Measurements from ENCODE around the gene SYNE4.

SYNE4 gene

DNA sequence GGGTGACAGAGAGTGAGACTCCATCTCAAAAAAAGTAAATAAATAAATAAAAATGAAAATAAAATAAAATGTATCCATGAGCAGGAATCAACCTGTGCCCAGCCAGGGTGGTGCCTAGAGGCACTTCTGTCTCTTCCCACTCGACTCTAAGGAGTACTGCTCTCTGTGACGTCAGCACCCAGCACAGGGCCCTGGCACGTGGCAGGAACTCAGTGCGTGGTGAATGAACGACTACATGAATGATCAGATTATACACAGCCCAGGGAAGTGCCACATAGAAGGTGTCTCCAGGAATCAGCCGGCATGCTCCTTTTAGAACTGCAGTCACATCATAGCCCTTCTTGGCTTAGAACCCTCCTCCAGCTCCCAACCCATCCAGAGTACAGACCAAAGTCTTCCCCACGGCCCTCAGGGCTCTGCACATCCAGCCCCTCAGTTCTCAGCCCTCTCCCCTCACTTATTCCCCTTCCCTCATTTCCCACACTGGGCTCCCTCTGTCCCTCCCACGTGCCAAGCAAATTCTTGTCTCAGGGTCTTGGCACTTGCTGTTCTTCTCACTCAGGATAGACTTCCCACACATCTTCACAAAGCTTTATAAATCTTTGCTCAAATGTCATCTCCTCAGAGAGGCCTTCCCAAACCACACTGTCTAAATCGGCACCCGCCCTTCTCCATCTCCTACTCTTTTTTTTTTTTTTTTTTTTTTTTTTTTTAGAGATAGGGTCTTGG is 19.9 kb upstream of the SYNE4 start:
- TF ChIP-seq, protein P1, sequence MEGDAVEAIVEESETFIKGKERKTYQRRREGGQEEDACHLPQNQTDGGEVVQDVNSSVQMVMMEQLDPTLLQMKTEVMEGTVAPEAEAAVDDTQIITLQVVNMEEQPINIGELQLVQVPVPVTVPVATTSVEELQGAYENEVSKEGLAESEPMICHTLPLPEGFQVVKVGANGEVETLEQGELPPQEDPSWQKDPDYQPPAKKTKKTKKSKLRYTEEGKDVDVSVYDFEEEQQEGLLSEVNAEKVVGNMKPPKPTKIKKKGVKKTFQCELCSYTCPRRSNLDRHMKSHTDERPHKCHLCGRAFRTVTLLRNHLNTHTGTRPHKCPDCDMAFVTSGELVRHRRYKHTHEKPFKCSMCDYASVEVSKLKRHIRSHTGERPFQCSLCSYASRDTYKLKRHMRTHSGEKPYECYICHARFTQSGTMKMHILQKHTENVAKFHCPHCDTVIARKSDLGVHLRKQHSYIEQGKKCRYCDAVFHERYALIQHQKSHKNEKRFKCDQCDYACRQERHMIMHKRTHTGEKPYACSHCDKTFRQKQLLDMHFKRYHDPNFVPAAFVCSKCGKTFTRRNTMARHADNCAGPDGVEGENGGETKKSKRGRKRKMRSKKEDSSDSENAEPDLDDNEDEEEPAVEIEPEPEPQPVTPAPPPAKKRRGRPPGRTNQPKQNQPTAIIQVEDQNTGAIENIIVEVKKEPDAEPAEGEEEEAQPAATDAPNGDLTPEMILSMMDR (IDR thresholded peaks at IDR 0.05) = no peak

DNA sequence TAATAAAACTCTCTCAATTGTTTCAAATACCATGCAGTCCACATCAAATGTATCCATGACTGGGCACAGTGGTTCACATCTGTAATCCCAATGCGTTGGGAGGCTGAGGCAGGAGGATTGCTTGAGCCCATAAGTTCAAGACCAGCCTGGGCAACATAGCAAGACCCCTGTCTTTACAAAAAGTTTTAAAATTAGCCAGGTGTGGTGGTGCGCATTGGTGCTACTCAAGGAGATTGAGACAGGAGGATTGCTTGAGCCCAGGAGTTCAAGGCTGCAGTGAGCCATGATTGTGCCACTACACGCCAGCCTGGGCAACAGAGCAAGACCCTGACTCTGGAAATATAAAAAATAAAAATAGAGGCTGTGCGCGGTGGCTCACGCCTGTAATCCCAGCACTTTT is 19.1 kb upstream of the SYNE4 start:
- TF ChIP-seq, protein P1 (IDR thresholded peaks at IDR 0.05) = no peak

DNA sequence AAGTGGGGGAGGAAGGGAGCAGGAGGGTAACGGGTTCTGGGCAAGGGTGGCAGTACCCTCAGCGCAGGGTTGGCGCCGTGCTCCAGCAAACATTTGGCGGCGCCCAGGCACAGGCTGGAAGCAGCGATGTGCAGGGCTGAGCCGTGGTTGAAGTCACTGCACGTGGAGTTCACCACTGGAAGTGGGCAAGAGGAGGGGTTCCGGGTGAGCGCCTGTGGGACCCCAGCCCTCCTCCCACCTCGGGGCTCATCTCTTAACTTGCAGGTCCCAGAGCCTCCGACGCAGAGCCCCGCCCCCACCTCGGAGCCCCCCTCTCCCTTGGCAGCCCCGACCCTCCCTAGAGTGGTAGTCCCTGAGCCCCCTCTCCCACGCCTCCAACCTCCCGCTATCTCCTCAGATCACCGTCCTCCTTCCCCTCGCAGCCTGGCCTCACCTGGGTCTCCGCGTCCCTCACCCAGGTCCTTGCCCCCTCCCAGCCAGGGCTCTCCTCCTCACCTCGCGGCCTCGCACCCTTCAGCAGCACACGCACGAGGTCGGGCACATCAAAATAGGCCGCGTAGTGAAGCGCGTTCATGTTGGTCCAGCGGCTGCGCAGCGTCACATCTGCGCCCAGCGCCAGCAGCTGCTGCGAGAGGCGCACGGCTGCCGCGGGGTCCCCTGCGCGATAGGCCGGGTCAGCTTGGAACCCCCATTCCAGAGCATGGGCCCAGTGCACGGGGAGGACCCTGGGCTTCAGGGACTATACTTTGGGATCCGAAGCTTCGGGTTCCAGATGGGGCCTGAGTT is 17.7 kb upstream of the SYNE4 start:
- TF ChIP-seq, protein P1 (IDR thresholded peaks at IDR 0.05) = no peak

DNA sequence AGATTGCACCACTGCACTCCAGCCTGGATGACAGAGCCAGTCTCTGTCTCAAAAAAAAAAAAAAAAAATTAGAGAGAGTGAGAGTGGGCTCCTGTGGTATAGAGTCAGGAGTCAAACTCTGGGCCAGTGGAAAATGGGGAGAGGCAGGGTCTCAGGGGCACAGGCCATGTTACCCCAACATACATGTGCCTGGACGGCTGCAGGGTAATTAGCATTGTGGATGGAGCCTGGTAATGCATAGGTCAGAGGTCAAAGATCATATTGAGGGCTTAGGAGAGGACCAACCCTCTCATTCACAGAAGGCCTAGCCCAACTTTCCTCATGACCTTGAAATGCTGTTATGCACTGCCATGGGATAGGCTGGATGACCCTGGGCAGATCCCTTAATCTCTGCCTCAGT is 16.9 kb upstream of the SYNE4 start:
- TF ChIP-seq, protein P1 (IDR thresholded peaks at IDR 0.05) = no peak

DNA sequence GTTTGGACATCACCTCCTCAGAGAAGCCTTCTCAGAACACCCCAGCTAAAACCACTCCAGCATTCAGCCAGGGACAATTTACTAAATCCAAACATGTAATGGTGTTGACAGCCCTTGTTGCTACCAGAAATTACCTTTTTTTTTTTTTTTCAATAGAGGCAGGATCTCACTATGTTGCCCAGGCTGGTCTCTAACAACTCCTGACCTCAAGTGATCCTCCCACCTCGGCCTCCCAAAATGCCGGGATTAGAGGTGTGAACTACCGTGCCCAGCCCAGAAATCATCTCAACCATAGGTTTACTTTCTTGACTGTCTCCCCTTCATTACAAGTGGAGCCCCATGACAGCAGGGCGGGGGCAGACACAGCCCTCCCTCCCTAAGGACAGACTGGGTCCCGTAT is 14.8 kb upstream of the SYNE4 start:
- TF ChIP-seq, protein P1 (IDR thresholded peaks at IDR 0.05) = no peak

DNA sequence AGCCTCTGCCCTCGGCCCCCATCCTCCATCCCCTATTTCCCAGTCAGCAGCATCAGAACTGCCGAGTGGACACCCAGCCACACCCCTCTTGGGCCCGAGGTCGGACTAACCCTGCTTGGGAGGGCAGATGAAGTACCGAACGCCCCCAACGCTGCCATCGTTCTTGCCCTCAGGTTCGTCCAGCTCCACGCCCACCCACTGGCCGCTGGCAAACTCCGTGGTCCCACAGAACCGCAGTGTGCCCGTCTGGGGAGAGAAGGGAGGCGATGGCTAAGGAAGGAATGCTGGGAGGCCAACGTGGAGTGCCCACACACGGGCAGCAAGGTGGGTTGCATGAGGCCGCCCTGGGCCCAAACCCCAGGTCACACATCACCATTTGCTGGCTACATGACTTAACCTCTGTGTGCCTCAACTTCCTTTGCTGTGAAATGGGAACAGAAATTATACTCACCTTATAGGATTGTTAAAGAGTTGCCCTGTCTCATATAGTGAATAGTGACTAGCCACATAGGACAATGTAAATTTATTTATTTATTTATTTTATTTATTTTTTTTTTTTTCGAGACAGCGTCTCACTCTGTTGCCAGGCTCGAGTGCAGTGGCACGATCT is 10.6 kb upstream of the SYNE4 start:
- TF ChIP-seq, protein P1 (IDR thresholded peaks at IDR 0.05) = no peak

DNA sequence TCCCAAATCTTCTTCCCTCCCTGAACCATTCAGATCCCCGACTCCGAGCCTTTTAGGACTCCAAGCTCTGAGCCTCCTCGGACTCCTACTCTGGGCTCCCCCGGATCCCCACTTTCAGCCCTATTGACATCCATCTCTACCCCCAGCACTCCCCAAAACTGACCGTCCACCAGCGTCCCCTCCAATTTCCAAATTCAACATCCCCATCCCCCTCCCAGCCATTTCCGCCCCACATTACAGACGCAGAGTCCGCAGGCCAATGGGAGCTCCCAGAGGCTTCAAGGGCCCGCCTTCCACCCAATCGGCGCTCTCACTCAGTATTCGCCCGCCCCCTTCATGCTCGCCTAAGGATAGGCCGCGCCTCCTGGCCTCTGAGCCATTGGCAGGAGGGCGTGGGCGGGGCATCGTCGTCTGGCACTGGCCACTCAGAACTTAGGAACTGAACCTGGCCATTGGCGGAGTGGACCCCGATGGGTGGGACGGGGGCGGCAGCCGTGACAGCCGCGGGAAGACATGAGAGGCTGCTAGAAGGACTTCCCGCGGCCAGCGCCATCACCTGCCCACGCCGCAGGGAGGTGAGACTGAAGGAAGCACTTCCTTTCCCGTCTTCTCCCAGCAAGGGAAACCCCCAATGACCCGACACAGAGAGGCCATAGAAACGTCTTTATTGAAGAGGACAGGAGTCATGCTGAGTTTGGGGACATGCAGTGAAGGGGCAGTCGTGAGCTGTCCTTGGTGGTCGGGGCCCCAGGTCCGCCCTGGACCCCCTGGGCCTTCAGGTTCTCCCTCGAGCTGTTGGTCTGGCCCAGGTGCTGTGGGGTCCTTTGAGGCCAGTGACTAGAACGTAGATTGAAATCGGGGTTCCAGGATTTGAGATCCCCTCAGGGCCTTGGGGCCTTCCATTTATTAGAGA is 5.7 kb upstream of the SYNE4 start, which contains the start of gene ALKBH6:
Gene ALKBH6 (minus strand): TSS at position 202 of the 913 bp plus-strand sequence. CDS start 816 bp downstream, outside the sequence.
- TF ChIP-seq, protein P1 (IDR thresholded peaks at IDR 0.05) = no peak

Measured in LNCAP (cell line).